GM21515 (cell line): Measurements from ENCODE around the gene IGF1R.

ENCODE experiments used
- ATAC-seq: cut with Tn5 transposase; IDR thresholded peaks from one replicate; pipeline ENCODE4 v1.9.1; 2021; ENCODE audit not compliant: unreplicated experiment

Gene IGF1R

DNA sequence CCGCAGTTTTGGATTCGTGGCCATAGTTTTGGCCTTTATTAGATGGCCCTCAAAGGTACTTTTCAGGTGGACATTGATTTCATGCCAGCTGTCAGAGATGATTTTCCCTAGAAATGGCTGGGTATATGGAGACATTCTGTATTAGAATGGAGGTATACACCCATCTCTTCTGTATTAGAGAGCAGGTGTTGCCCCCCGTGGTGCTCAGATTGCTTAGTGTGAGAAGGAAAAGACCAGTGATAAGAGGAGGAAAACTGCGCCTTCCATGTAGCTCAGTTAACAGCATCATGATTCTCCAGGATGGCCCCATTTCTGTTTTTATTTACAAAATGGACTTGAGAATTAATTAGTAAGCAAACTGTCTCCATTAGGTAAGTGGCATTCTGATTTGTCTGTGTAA is 145.9 kb downstream of the IGF1R start:
- ATAC-seq: no peak

GRCh38 chr15:98794748-98795147 is 146.4 kb downstream of the IGF1R start:
- ATAC-seq: no peak

- ATAC-seq: no peak
These were observed 147.6 kb downstream of the IGF1R start for GRCh38 chr15:98795980-98796379.

GRCh38 chr15:98796685-98797357 is 148.5 kb downstream of the IGF1R start:
- ATAC-seq: no peak

DNA sequence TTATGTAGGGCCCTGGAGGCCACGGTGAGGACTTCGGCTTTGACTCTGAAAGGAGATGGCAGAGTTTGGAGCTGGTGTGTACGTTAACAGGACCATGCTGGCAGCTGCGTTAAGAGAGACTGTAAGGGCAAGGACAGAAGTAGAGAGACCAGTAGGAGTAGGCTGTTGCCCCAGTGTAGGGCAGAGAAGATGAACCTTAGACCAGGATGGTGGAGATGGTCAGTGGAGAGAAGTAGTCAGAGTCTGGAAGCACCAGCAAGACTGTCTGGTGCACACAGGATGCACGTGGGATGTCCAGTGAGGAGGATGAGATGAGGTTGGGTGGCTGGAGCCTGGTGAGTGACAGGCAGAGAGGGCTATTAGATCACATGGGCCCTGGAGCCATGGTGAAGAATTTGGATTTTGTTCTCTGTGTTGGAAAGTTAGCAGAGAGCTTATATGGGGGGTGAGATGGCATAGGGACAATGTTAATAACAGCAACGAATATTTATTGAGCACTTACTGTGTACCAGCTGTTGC is 150.1 kb downstream of the IGF1R start:
- no peak for ATAC-seq

- ATAC-seq: no peak
These were observed 151.4 kb downstream of the IGF1R start for GRCh38 chr15:98799461-98800390.

- no peak for ATAC-seq
These were observed 152.3 kb downstream of the IGF1R start for GRCh38 chr15:98800437-98801233.

DNA sequence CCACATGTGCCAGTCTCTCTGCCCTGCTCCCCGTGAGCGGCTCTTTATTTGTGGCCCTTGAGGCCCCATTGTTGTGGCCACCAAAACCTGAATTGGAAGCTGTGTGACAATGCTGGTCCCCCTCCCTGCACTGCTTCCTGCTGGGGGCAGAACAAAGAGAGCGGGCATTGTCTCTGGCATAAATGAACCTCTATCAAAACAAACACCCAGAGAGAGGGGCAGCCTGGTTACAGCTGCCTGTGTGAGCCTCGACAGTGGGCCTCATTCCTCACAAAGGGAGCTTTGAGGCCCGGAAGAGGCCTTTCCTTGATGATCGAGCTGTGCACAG is 152.9 kb downstream of the IGF1R start:
- no peak for ATAC-seq

DNA sequence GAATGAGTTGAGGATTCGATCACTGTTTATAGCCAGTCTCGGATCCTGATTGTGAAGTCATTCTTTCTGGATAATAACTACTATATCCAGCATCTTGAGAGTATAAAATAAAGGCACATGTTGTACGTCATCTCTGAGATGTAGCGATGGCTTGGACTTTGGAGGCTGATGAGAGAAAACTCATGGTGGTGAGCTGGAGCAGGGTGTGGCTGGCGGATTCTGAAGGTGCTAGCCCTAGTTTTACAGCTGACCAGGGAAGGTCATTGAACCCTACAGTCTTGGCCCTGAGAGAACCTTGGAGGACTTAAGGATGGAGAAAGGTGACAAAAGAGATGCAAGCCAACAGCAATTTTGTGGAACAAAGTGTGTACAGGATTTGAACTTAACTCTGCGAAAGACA is 153.8 kb downstream of the IGF1R start:
- no peak for ATAC-seq

- ATAC-seq: no peak
These were observed 155.1 kb downstream of the IGF1R start for GRCh38 chr15:98803228-98804056.

GRCh38 chr15:98804057-98804380 is 155.7 kb downstream of the IGF1R start:
- no peak for ATAC-seq

DNA sequence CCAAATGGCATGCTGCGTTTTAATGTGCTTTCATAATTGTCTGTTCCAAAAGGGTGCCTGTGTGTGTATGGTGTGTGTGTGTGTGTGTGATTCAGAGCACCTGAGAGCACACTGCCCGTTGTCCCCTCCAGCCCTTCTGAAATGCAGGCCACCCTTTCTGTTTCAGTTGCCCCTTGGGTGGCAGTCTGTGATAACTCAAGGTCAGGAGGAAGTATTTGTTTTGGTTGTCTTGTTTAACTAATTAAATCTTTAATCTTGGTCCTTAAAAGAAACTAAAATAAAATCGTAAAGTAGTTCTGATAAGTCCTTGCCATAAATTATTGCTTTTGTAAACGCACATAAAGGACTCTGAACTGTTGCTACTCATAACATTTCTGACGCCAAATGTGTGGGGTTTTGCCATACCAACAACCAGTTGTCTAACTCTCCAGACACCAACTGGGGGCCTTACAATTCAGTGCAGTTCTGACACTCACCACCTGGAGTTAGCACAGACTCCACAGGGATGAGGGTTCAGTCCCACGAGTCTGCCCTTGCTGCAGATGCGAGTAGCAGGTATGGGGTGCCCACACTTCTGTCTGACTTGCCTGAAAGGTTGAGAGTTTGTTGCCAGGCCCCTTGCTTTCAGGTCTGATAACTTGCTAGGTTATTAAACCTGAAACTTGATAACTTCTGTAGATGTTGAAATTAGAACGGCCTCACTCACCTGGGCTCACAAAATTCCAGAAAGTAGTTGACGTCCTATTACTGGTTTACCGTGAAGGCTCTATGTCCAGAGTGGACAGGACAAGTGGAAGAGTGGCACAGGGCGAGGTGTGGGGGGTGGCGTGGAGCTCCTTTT is 157.3 kb downstream of the IGF1R start:
- ATAC-seq: no peak

DNA sequence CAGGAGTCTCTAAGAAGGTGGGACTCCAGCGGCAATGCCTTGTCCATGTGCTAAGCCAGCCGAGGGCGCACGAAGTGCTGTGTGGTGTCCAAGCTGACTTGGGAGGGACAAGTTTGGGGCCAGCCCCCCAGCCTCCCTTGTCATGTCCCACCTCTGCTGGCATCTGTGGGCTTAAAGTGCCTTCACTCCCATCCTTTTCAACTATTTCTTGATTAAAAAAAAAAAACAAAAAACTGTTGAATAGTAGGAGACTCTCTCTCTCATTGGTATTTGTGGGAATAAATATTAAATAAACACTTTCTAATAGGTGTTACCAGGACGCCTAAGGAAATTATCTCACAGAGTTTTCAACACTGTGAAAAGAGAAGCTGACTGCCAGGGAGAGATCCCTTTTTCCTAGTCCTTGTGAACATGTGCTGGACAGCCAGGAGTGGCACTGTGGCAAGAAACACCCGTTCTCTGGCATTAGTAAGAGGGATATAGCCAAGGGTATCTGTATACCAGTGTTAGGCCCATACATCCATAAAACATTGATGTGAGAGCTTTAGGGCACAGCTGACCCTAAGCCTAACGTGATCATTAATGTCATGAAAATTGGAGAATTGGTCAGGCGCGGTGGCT is 158.0 kb downstream of the IGF1R start:
- ATAC-seq: no peak

DNA sequence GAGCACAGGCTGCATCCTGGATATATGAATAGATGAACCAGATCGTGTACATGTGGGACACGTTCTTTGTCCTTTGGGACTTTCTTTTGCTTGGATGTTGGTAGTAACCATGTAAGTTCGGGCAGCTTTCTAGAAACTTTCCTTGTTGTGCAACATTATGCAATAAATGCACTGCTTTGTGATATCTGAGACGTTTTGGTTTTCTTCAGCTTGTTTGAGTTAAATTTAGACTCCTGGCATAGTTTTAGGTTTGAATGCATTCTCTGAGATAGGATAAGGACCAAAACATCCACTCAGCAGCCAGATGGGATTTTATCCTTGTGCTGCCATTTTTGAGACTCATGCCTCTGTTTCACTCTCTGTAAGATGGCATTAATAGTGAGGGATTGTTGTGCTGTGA is 158.9 kb downstream of the IGF1R start:
- ATAC-seq: no peak

GRCh38 chr15:98809273-98809672 is 160.9 kb downstream of the IGF1R start:
- ATAC-seq: no peak

GRCh38 chr15:98812716-98813446 is 164.5 kb downstream of the IGF1R start:
- no peak for ATAC-seq

DNA sequence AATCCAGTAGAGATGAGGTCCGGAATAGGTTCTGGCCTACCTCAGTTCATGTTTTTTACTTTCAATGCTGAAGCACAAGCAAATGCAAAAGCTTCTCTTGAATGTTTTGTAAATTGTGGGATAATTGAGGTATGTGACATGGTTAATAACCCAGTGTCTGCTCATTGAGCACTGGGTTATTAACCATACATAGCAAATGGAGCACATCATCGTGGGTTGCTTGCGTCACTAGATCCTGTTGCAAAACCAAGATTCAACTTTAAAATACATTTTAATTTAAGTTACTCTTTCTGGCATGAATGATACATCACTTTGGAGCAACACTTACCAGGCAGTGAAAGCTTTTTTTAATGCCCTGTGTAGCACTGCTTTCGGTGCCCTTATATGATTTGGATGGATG is 165.6 kb downstream of the IGF1R start:
- no peak for ATAC-seq

DNA sequence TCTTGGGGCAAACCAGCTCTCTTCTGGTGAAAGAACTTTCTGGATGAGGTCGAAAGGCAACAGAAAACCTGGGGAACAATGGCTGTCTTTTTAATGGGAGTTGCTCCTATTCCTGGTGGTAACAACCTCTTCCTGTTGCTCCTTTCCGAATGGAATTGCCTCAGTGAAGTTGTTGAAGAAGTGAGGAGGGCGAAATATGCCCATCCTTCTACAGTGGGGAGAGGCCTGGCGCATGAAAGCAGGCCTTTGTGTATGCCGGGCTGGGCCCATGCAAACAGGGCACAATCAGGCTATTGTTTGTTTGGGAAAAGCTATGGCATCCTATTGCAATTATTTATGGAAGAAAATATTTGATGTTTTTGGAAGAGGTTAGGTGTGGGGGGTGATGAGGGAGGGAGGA is 166.9 kb downstream of the IGF1R start:
- no peak for ATAC-seq

DNA sequence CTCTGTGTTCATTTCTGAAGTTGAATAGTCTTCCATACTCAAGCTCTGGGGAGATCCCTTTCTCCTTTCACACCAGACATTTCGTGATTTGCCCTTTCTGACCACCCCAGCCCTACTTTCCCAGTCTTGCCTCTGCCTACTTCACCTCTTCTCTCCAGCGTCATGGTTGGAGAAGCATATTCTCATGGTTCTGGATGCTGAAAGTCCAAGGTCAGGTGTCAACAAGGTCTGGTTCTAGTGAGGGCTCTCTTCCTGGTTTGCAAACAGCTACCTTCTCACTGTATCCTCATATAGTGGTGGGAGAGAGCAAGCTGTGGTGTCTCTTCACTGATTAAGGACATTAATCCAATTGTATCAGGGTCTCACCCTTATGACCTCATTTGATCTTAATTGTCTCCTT is 169.4 kb downstream of the IGF1R start:
- no peak for ATAC-seq
